Endothelial cell of umbilical vein (primary cell): ENCODE results near the gene PIGB. TPM values are rescaled to one million over a fixed set of nuclear protein-coding genes. Genes with fewer than 3 reads are reported as not detected.

Experiments used
- BruUV-seq: library from RNA; stranded (reverse); fragments of 400-500 nt; replicated peaks from 2 replicates; lab custom pipeline; 2021; lab: Mats Ljungman, UMichigan
- CTCF ChIA-PET: fragments of 300-600, 350-600 bp; sonication (Branson Sonifier 250); formaldehyde crosslinking; loops from one replicate; lab custom pipeline; 2021; ENCODE audit warnings: antibody characterized with exemption, inconsistent platforms; lab: Charles Lee
- POLR2A ChIA-PET: fragments of 300-600, 350-600 bp; sonication (Branson Sonifier 250); formaldehyde crosslinking; loops from one replicate; lab custom pipeline; 2021; ENCODE audit warnings: antibody characterized with exemption, inconsistent platforms; lab: Charles Lee
- DNase-seq: peaks from one replicate; pipeline ENCODE4 v3.0.0-alpha.2; 2011; ENCODE audit warnings: low read depth, low spot score
- FAIRE-seq: peaks from 2 replicates; lab custom pipeline; 2011; peaks lifted over from hg19 to GRCh38; lab: Jason Lieb, UNC
- H2AFZ ChIP-seq: 2 replicates; pipeline ENCODE4 v1.6.0; 2012; ENCODE audit warnings: low read depth, low read length, control low read depth, inconsistent platforms
- H3K27ac ChIP-seq: 2 replicates; pipeline ENCODE4 v1.5.1; 2011; ENCODE audit warnings: low read depth, mild to moderate bottlenecking, control low read depth, low read length, moderate library complexity; ENCODE audit not compliant: insufficient read depth
- H3K27me3 ChIP-seq, 2 experiments: 2 replicates each; pipeline versions ENCODE4 v1.6.0 to v1.6.1; 2011; ENCODE audit warnings: low read length in 2 of 2, mixed read lengths in 1 of 2; ENCODE audit not compliant: control insufficient read depth in 2 of 2, insufficient read depth in 2 of 2
- H3K36me3 ChIP-seq, 2 experiments: 2 replicates in 1 of 2; 3 replicates in 1 of 2; pipeline ENCODE4 v1.5.1; 2011; ENCODE audit warnings: low read length in 2 of 2, mild to moderate bottlenecking in 1 of 2, moderate library complexity in 1 of 2; ENCODE audit not compliant: control insufficient read depth in 2 of 2, insufficient read depth in 2 of 2; ENCODE audit errors: extremely low read depth in 1 of 2
- H3K4me1 ChIP-seq: 3 replicates; pipeline ENCODE4 v1.5.1; 2011; ENCODE audit warnings: mild to moderate bottlenecking, low read length; ENCODE audit not compliant: control insufficient read depth, insufficient read depth; ENCODE audit errors: extremely low read depth
- H3K4me2 ChIP-seq: 2 replicates; pipeline ENCODE4 v1.6.1; 2011; ENCODE audit warnings: low read length, control low read depth, mixed read lengths; ENCODE audit not compliant: insufficient read depth
- H3K4me3 ChIP-seq, 3 experiments: fragments of 200-600 bp in 1 of 3; sonication (generic), shearing (Covaris generic) in 1 of 3; replicated peaks in 1 of 3; 2 replicates each; pipeline ENCODE4 v1.5.1; 2011 to 2016; ENCODE audit warnings: control low read depth in 3 of 3, low read length in 3 of 3, mild to moderate bottlenecking in 2 of 3, inconsistent platforms in 1 of 3, low read depth in 1 of 3, moderate library complexity in 1 of 3; ENCODE audit not compliant: insufficient read depth in 1 of 3
- H3K79me2 ChIP-seq: 2 replicates; pipeline ENCODE4 v1.6.0; 2012; ENCODE audit warnings: low read length, inconsistent platforms; ENCODE audit not compliant: control insufficient read depth, insufficient read depth
- H3K9ac ChIP-seq: replicated peaks from 2 replicates; pipeline ENCODE3; 2011; ENCODE audit warnings: low read length, control low read depth; ENCODE audit not compliant: insufficient read depth; ENCODE audit errors: extremely low read depth
- H3K9me1 ChIP-seq: replicated peaks from 3 replicates; pipeline ENCODE4 v1.6.0; 2011; ENCODE audit warnings: mild to moderate bottlenecking, low read length; ENCODE audit not compliant: control insufficient read depth, insufficient read depth; ENCODE audit errors: extremely low read depth
- H3K9me3 ChIP-seq: replicated peaks from 2 replicates; pipeline ENCODE4 v1.5.1; 2012; ENCODE audit warnings: low read length, inconsistent platforms; ENCODE audit not compliant: control insufficient read depth, insufficient read depth
- H4K20me1 ChIP-seq: replicated peaks from 2 replicates; pipeline ENCODE3; 2011; ENCODE audit warnings: mild to moderate bottlenecking, low read length; ENCODE audit not compliant: control insufficient read depth, insufficient read depth; ENCODE audit errors: extremely low read depth
- CTCF ChIP-seq, 2 donors: IDR thresholded peaks; 1 replicate in 1 of 2; 2 replicates in 1 of 2; pipeline ENCODE4 v1.5.1; 2011; ENCODE audit warnings: low read length in 2 of 2, mild to moderate bottlenecking in 2 of 2, moderate library complexity in 2 of 2, control low read depth in 1 of 2, inconsistent platforms in 1 of 2, low read depth in 1 of 2; ENCODE audit not compliant: insufficient read depth in 1 of 2; ENCODE audit errors: extremely low read depth in 1 of 2
- EZH2 ChIP-seq: IDR thresholded peaks from 2 replicates; pipeline ENCODE4 v1.6.1; 2012; ENCODE audit warnings: borderline replicate concordance, low read depth, mild to moderate bottlenecking, moderate library complexity, low read length, inconsistent platforms; ENCODE audit not compliant: severe bottlenecking
- FOS ChIP-seq: IDR thresholded peaks from 2 replicates; pipeline ENCODE4 v1.6.1; 2011; ENCODE audit warnings: mild to moderate bottlenecking, low read length, moderate library complexity, borderline replicate concordance; ENCODE audit not compliant: insufficient read depth
- GATA2 ChIP-seq: IDR thresholded peaks from 2 replicates; pipeline ENCODE4 v1.7.0; 2011; ENCODE audit warnings: low read depth, mild to moderate bottlenecking, moderate library complexity, mixed read lengths, low read length; ENCODE audit not compliant: insufficient read length, insufficient read depth
- JUN ChIP-seq: IDR thresholded peaks from 2 replicates; pipeline ENCODE4 v1.6.1; 2011; ENCODE audit warnings: borderline replicate concordance, low read depth; ENCODE audit not compliant: insufficient read length, insufficient read depth
- MAX ChIP-seq: IDR thresholded peaks from 2 replicates; pipeline ENCODE4 v1.6.1; 2011; ENCODE audit not compliant: insufficient read depth, insufficient read length
- MYC ChIP-seq: IDR thresholded peaks from one replicate; pipeline ENCODE4 v1.6.1; 2011; ENCODE audit warnings: mild to moderate bottlenecking, low read depth, low read length
- POLR2A ChIP-seq: IDR thresholded peaks from 2 replicates; pipeline ENCODE4 v1.6.1; 2012; ENCODE audit warnings: low read depth, mild to moderate bottlenecking, control low read depth, low read length
- POLR2AphosphoS5 ChIP-seq: IDR thresholded peaks from 2 replicates; pipeline ENCODE4 v1.6.1; 2012; ENCODE audit warnings: low read depth, mild to moderate bottlenecking, control low read depth, low read length, moderate library complexity; ENCODE audit not compliant: insufficient read depth
- dilution Hi-C: fragments of 300-500 bp; cut with MboI; formaldehyde crosslinking; loops from one replicate; pipeline ENCODE4 v1.15.0; 2019; ENCODE audit warnings: low sequenced_read_pairs; ENCODE audit not compliant: extremely low pct_ligation_motif_present
- intact Hi-C: fragments of 100-400 bp; cut with micrococcal nuclease; formaldehyde crosslinking; loops from one replicate; pipeline ENCODE4 v1.10.0; 2022
- polyA plus RNA-seq, 4 experiments: library from polyadenylated mRNA; depleted of rRNA in 3 of 4; stranded (reverse) in 3 of 4; unstranded in 1 of 4; fragments of >200 nt; gene quantifications; 2 replicates each; pipeline versions ENCODE4 v1.2.1 to v1.2.3, GENCODE V29; 2011 to 2012; ENCODE audit warnings: missing spikeins in 1 of 4
- total RNA-seq: library from RNA; stranded (reverse); gene quantifications from 2 replicates; pipeline ENCODE4 v1.2.3, GENCODE V29; 2021

Gene PIGB
- total and polyA plus RNA-seq, 2 donors (not counting 3 experiments of a cell fraction or from before 2014, with no cell fraction given) = 14.1 to 23.9 TPM

- no peaks in the 10 kb centered on the region for H4K20me1 ChIP-seq
- H3K27me3 ChIP-seq = no peaks in the 10 kb centered on the region
- TF ChIP-seq EZH2 (no peak), MYC (no peak), FOS (no peak), CTCF (IDR thresholded peaks at IDR 0.05; ENCODE audit: extremely low read depth in 1 of 2, insufficient read depth in 1 of 2, low read depth in 1 of 2, low read length in 2 of 2) (no peak), POLR2A (no peak), GATA2 (no peak), JUN (no peak), POLR2AphosphoS5 (no peak), MAX (no peak)
- H3K27ac ChIP-seq = peak overlapping the region; percentile 86
- ChIA-PET POLR2A (no interaction called here), CTCF (no interaction called here)
- peak overlapping the region; percentile 38 for H3K4me2 ChIP-seq
- peaks cover 39% of the 10 kb centered on the region for H3K4me1 ChIP-seq
- DNase-seq = no peak
- H2AFZ ChIP-seq = no peak overlapping the region
- H3K79me2 ChIP-seq = peaks cover 6% of the 10 kb centered on the region
- no TSS peak for BruUV-seq
- H3K4me3 ChIP-seq = no peak overlapping the region
- dilution Hi-C loops = no loop called here
- FAIRE-seq = no peak
- intact Hi-C loops = loop anchor here (1.0 kb wide), 1 partner anchor 10 kb away; the partner anchor contains the start of gene RAB27A
- H3K36me3 ChIP-seq = no peaks in the 10 kb centered on the region
- no peaks in the 10 kb centered on the region for H3K9me3 ChIP-seq
- no peak overlapping the region for H3K9ac ChIP-seq
- H3K9me1 ChIP-seq = peaks cover 2% of the 10 kb centered on the region
These were observed 39.8 kb upstream of the PIGB start for GRCh38 chr15:55279100-55279745.
